ENCODE measurements around the gene PLEKHG4B. TPM values are rescaled to one million over a fixed set of nuclear protein-coding genes. Genes with fewer than 3 reads are reported as not detected.

The PLEKHG4B gene
- total RNA-seq, 1 donor from 2014 or later, result not detected

GRCh38 chr5:105504-106070 lies 13.6 kb downstream of the PLEKHG4B start:
- Histone ChIP-seq H3K4me3 (no peak overlapping the region), H3K27me3 (no peaks in the 10 kb centered on the region), H3K9me3 (no peaks in the 10 kb centered on the region), H3K27ac (no peak overlapping the region), H3K36me3 (no peaks in the 10 kb centered on the region), H3K4me1 (no peaks in the 10 kb centered on the region)
- TF ChIP-seq CTCF (IDR thresholded peaks at IDR 0.05), result no peak
- DNase-seq (ENCODE audit: low spot score in 2 of 2), result no peak
- intact Hi-C loops (cut with DNase I), result no loop called here

- no peaks in the 10 kb centered on the region for H3K4me1 ChIP-seq
- no peaks in the 10 kb centered on the region for H3K36me3 ChIP-seq
- DNase-seq (ENCODE audit: low spot score in 2 of 2), result no peak
- H3K9me3 ChIP-seq, result no peaks in the 10 kb centered on the region
- H3K27me3 ChIP-seq, result no peaks in the 10 kb centered on the region
- intact Hi-C loops (cut with DNase I), result no loop called here
- no peak overlapping the region for H3K27ac ChIP-seq
- H3K4me3 ChIP-seq, result no peak overlapping the region
- TF ChIP-seq CTCF (IDR thresholded peaks at IDR 0.05), result no peak
Observed at GRCh38 chr5:106587-106986, 14.6 kb downstream of the PLEKHG4B start.

- H3K36me3 ChIP-seq, result no peaks in the 10 kb centered on the region
- no peak for TF ChIP-seq CTCF (IDR thresholded peaks at IDR 0.05)
Observed at GRCh38 chr5:107526-107925, 15.6 kb downstream of the PLEKHG4B start.

DNA sequence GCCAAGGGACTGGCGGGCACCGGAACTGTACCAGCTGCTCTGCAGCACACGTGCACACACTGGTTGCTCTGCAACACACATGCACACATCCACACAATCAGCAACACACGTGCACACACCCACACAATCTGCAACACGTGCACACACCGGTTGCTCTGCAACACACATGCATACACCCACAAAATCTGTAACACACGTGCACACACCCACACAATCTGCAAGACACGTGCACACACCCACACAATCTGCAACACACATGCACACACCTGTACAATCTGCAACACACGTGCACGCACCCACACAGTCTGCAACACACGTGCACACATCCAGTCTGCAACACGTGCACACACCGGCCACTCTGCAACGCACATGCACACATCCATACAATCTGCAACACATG lies 17.9 kb downstream of the PLEKHG4B start:
- H3K4me3 ChIP-seq, result no peak overlapping the region
- TF ChIP-seq CTCF (IDR thresholded peaks at IDR 0.05), result no peak
- intact Hi-C loops (cut with DNase I), result no loop called here
- H3K27me3 ChIP-seq, result no peaks in the 10 kb centered on the region
- H3K27ac ChIP-seq, result no peak overlapping the region
- no peaks in the 10 kb centered on the region for H3K4me1 ChIP-seq
- DNase-seq (ENCODE audit: low spot score in 2 of 2), result no peak
- no peaks in the 10 kb centered on the region for H3K9me3 ChIP-seq
- no peaks in the 10 kb centered on the region for H3K36me3 ChIP-seq

More at GRCh38 chr5:107526-107925, 15.6 kb downstream of the PLEKHG4B start:
- no peak for DNase-seq (ENCODE audit: low spot score in 2 of 2)
- no peaks in the 10 kb centered on the region for H3K4me1 ChIP-seq
- H3K4me3 ChIP-seq, result no peak overlapping the region
- no peak overlapping the region for H3K27ac ChIP-seq
- H3K27me3 ChIP-seq, result no peaks in the 10 kb centered on the region
- H3K9me3 ChIP-seq, result no peaks in the 10 kb centered on the region
- intact Hi-C loops (cut with DNase I), result no loop called here

- Histone ChIP-seq H3K27me3 (no peaks in the 10 kb centered on the region), H3K4me3 (no peak overlapping the region), H3K9me3 (no peaks in the 10 kb centered on the region), H3K27ac (no peak overlapping the region), H3K4me1 (no peaks in the 10 kb centered on the region), H3K36me3 (no peaks in the 10 kb centered on the region)
- DNase-seq (ENCODE audit: low spot score in 2 of 2), result no peak
- TF ChIP-seq CTCF (IDR thresholded peaks at IDR 0.05), result no peak
- intact Hi-C loops (cut with DNase I), result no loop called here
Observed at GRCh38 chr5:110270-110888, 18.4 kb downstream of the PLEKHG4B start.
